Adrenal gland (tissue), 12 donors: ENCODE results near the gene IRX3. TPM values are rescaled to one million over a fixed set of nuclear protein-coding genes. Genes with fewer than 3 reads are reported as not detected.

Experiments
- DNase-seq, 7 donors: peaks; one replicate each; pipeline ENCODE4 v3.0.0-alpha.2; 2019 to 2020
- H3K27ac ChIP-seq, 5 donors: fragments of 200-600 bp; sonication (generic) in 4 of 5; 1 replicate in 3 of 5; 2 replicates in 2 of 5; pipeline versions ENCODE4 v1.5.1 to v1.8.0; 2016 to 2020; ENCODE audit warnings: mild to moderate bottlenecking in 1 of 5
- H3K27me3 ChIP-seq: fragments of 200-600 bp; 2 replicates; pipeline ENCODE4 v1.8.0; 2021
- H3K36me3 ChIP-seq, 2 donors: fragments of 200-600 bp; replicated peaks in 1 of 2; 1 replicate in 1 of 2; 2 replicates in 1 of 2; pipeline versions ENCODE4 v1.5.1 to v1.8.0; 2018 to 2022
- H3K4me1 ChIP-seq, 2 donors: fragments of 200-600 bp; replicated peaks in 1 of 2; 1 replicate in 1 of 2; 2 replicates in 1 of 2; pipeline versions ENCODE4 v1.5.1 to v1.8.0; 2018 to 2021
- H3K4me3 ChIP-seq, 4 donors: fragments of 200-600 bp; sonication (generic) in 3 of 4; one replicate each; pipeline ENCODE4 v1.5.1; 2016 to 2018
- H3K9me3 ChIP-seq, 3 donors: fragments of 200-600 bp; sonication (generic) in 1 of 3; replicated peaks in 1 of 3; 1 replicate in 2 of 3; 2 replicates in 1 of 3; pipeline versions ENCODE4 v1.5.1 to v1.8.0; 2016 to 2021
- POLR2A ChIP-seq, 2 donors: fragments of 450-650 bp; IDR thresholded peaks; one replicate each; pipeline ENCODE4 v1.6.1; 2017; ENCODE audit warnings: antibody characterized with exemption in 2 of 2, mild to moderate bottlenecking in 2 of 2, moderate library complexity in 1 of 2
- WGBS, 4 donors: extraction: QIAGEN DNeasy Blood & Tissue Kit in 2 of 4; methylation state at CpG; one replicate each; pipeline versions ENCODE4 v1.1.5 to v1.1.7; 2013 to 2017; 5-methylcytosine and 5-hydroxymethylcytosine counted together
- intact Hi-C, 2 donors: fragments of 100-400 bp; cut with DNase I; formaldehyde crosslinking; loops; one replicate each; pipeline versions ENCODE4 v1.14.1 to v1.15.0; 2022 to 2023
- polyA plus RNA-seq, 3 donors: library from polyadenylated mRNA; stranded (reverse); fragments of 200-250 nt in 2 of 3; fragments of 350-450 nt in 1 of 3; fragmentation: Illumina TruSeq in 1 of 3; extraction: RNeasy Lipid Tissue Mini Kit (QIAGEN cat#74804) in 1 of 3; gene quantifications; one replicate each; pipeline ENCODE4 v1.2.3, GENCODE V29; 2013 to 2014
- total RNA-seq, 9 donors: library from RNA; depleted of rRNA in 4 of 9; stranded (reverse); fragments of >200 nt in 4 of 9; fragments of 120-200 nt in 1 of 9; fragmentation: NEBNext Ultra II Directional in 1 of 9; extraction: Animal tissue kit (Norgen Biotek cat#: 25700) in 1 of 9; gene quantifications; one replicate each; pipeline versions ENCODE4 v1.1.0 to v1.2.4, GENCODE V29; 2013 to 2023
- TF ChIP-seq, protein P1 (sequence below), 6 experiments: fragments of 450-650 bp in 4 of 6; fragments of 200-600 bp in 2 of 6; sonication (generic) in 1 of 6; IDR thresholded peaks; 1 replicate in 5 of 6; 2 replicates in 1 of 6; pipeline versions ENCODE4 v1.5.1 to v1.8.0; 2016 to 2021; ENCODE audit warnings: antibody characterized with exemption in 6 of 6, mild to moderate bottlenecking in 2 of 6, moderate library complexity in 1 of 6
- donor health status: healthy with polysubstance abuse.
- donor health status: Bipolar disorder and iron deficiency.
- donor health status: DM: yes; HTN: yes; CAD: no.
- donor health status: DM: no; HTN: no; CAD: no.
- donor health status: DM: no; HTN: no; CAD: no.
- donor health status: DM: yes; HTN: yes; CAD: no.

The IRX3 gene
- total and polyA plus RNA-seq, 12 donors = 1.4 to 18.6 (median 9.4) TPM

DNA sequence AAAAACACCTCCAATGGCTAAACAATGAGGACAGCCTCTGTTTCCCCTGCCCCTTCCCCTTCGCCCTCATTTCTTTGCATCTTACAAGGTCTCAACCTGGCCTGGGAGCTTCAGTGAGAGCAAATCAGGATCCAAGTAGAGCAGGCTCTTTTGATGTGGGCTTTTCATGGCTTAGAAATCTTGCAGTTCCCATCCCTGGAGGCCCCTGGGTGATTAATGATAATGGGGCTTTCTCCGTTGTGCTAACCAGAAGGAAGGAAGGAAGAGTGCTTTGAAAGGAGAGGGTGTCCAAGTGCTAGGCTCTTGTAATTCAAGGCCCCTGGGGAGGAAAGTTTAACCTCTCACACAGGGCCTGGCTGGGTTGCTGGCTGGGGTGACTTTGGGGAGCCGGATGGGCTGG is 18.5 kb upstream of the IRX3 start:
- H3K36me3 ChIP-seq = no peaks in the 10 kb centered on the region
- 64 to 72% (median 69%) methylated on average over 3 of the region's 3 CpGs for WGBS, 4 donors
- H3K27ac ChIP-seq = no peak overlapping the region
- TF ChIP-seq, protein P1, sequence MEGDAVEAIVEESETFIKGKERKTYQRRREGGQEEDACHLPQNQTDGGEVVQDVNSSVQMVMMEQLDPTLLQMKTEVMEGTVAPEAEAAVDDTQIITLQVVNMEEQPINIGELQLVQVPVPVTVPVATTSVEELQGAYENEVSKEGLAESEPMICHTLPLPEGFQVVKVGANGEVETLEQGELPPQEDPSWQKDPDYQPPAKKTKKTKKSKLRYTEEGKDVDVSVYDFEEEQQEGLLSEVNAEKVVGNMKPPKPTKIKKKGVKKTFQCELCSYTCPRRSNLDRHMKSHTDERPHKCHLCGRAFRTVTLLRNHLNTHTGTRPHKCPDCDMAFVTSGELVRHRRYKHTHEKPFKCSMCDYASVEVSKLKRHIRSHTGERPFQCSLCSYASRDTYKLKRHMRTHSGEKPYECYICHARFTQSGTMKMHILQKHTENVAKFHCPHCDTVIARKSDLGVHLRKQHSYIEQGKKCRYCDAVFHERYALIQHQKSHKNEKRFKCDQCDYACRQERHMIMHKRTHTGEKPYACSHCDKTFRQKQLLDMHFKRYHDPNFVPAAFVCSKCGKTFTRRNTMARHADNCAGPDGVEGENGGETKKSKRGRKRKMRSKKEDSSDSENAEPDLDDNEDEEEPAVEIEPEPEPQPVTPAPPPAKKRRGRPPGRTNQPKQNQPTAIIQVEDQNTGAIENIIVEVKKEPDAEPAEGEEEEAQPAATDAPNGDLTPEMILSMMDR (IDR thresholded peaks at IDR 0.05) = no peak
- TF ChIP-seq POLR2A (IDR thresholded peaks at IDR 0.05) = no peak
- H3K4me3 ChIP-seq = no peak overlapping the region
- no peak for DNase-seq
- intact Hi-C loops = no loop called here
- H3K9me3 ChIP-seq = no peaks in the 10 kb centered on the region
- peaks cover 6% of the 10 kb centered on the region for H3K27me3 ChIP-seq
- H3K4me1 ChIP-seq = no peaks in the 10 kb centered on the region

DNA sequence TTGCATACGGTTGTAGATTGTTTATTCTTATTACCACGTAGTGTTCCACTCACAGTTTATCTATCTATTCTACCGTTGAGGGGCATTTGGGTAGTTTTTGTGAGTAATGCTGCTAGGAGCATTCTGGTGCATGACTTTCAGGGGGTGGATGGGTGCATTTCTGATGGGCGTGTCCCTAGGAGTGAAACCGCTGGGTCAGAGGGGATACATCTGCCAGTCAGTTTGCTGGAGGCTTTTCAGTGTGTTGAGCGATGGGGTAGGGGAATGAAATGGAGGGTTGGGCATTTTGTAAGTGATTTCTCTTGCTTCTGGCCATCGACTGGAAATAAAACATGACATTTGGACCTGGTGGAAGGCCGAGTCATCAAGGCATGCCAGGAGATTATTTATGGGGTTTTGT is 17.0 kb upstream of the IRX3 start:
- intact Hi-C loops = no loop called here
- peaks cover 6% of the 10 kb centered on the region for H3K27me3 ChIP-seq
- no peaks in the 10 kb centered on the region for H3K9me3 ChIP-seq
- TF ChIP-seq, protein P1 (IDR thresholded peaks at IDR 0.05) = no peak
- no peak for TF ChIP-seq POLR2A (IDR thresholded peaks at IDR 0.05)
- H3K36me3 ChIP-seq = no peaks in the 10 kb centered on the region
- no peak overlapping the region for H3K27ac ChIP-seq
- H3K4me3 ChIP-seq = no peak overlapping the region
- DNase-seq = no peak
- WGBS, 4 donors = 63 to 73% (median 68%) methylated on average over 8 of the region's 8 CpGs
- H3K4me1 ChIP-seq = no peaks in the 10 kb centered on the region

DNA sequence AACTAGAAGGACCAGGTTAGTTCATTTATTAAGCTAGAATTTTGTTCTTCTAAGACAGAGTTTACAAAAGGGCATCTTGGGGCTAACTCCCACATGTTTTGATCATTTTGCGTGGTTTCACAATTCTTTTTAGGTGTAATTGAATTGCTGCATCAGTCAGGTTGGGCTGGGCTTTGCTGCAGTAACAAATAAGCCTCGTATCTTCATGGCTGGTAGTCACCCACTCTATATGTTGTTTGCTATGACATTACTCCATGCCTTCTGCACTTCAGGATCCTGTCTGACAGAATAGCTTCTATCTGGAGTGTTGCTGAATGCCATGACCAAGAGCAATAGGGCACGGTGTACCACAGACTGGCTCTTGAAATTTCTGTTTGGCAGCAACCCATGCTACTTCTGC is 10.6 kb upstream of the IRX3 start:
- intact Hi-C loops = no loop called here

DNA sequence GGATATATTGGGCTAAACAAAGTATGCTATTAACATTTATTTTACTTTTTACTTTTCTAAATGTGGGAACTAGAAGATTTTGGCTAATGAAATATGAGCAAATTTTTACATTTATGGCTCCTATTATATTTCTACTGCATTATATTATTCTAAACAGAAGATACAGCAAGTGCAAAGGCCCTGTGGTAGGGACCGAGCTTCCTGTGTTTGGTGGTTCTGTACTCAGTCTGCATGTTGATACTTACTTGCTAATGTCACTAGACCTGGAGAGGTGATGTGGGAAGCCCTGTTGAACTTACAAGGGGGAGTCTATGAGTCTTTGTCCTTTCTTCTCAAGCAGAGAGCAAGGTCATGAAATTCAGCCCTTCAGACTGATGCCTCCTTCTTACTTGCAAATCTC is 10.0 kb upstream of the IRX3 start:
- 78 to 93% (median 86%) methylated on average over 1 of the region's 1 CpG for WGBS, 4 donors
- Histone ChIP-seq H3K4me1 (no peaks in the 10 kb centered on the region), H3K9me3 (no peaks in the 10 kb centered on the region), H3K36me3 (no peaks in the 10 kb centered on the region), H3K27ac (no peak overlapping the region), H3K27me3 (peaks cover 8% of the 10 kb centered on the region), H3K4me3 (no peak overlapping the region)
- DNase-seq = no peak
- intact Hi-C loops = no loop called here
- TF ChIP-seq, protein P1 (IDR thresholded peaks at IDR 0.05) = no peak
- TF ChIP-seq POLR2A (IDR thresholded peaks at IDR 0.05) = no peak

More for the DNA sequence above, 10.6 kb upstream of the IRX3 start:
- no peak for DNase-seq
- Histone ChIP-seq H3K27me3 (peaks cover 2% of the 10 kb centered on the region), H3K4me1 (no peaks in the 10 kb centered on the region), H3K27ac (no peak overlapping the region), H3K36me3 (no peaks in the 10 kb centered on the region), H3K9me3 (no peaks in the 10 kb centered on the region), H3K4me3 (no peak overlapping the region)
- TF ChIP-seq, protein P1 (IDR thresholded peaks at IDR 0.05) = no peak
- TF ChIP-seq POLR2A (IDR thresholded peaks at IDR 0.05) = no peak
- 83 to 88% (median 85%) methylated on average over 3 of the region's 3 CpGs for WGBS, 4 donors
